ENCODE measurements around the gene CSNK2A1. TPM values are rescaled to one million over a fixed set of nuclear protein-coding genes. Genes with fewer than 3 reads are reported as not detected.

CSNK2A1 gene
- total and polyA plus RNA-seq, 4 donors = 17.0 to 60.3 (median 39.7) TPM

- Histone ChIP-seq H3K9ac (ENCODE audit: low read depth in 1 of 2, low read length in 2 of 2) (no peak overlapping the region), H3K4me3 (ENCODE audit: low read depth in 1 of 3, low read length in 3 of 3) (no peak overlapping the region), H3K27me3 (ENCODE audit: control insufficient read depth in 4 of 4, insufficient read depth in 4 of 4, low read length in 3 of 4) (no peaks in the 10 kb centered on the region), H3K4me1 (ENCODE audit: control insufficient read depth in 4 of 4, insufficient read depth in 4 of 4, low read length in 3 of 4) (peaks cover 3 to 20% (median 16%) of the 10 kb centered on the region in 4 donors), H3K36me3 (ENCODE audit: control insufficient read depth in 4 of 4, insufficient read depth in 3 of 4, low read depth in 1 of 4, low read length in 3 of 4) (peaks cover 7 to 59% (median 36%) of the 10 kb centered on the region in 4 donors), H3K27ac (ENCODE audit: low read depth in 1 of 2, low read length in 2 of 2) (no peak overlapping the region), H3K9me3 (ENCODE audit: control insufficient read depth in 4 of 4, low read length in 3 of 4) (no peaks in the 10 kb centered on the region)
- DNase-seq (ENCODE audit: low spot score) = no peak
- TF ChIP-seq JUND (IDR thresholded peaks at IDR 0.05) (no peak), HNF4A (conservative IDR thresholded peaks at IDR 0.05) (no peak)
- TF ChIP-seq, protein P1, sequence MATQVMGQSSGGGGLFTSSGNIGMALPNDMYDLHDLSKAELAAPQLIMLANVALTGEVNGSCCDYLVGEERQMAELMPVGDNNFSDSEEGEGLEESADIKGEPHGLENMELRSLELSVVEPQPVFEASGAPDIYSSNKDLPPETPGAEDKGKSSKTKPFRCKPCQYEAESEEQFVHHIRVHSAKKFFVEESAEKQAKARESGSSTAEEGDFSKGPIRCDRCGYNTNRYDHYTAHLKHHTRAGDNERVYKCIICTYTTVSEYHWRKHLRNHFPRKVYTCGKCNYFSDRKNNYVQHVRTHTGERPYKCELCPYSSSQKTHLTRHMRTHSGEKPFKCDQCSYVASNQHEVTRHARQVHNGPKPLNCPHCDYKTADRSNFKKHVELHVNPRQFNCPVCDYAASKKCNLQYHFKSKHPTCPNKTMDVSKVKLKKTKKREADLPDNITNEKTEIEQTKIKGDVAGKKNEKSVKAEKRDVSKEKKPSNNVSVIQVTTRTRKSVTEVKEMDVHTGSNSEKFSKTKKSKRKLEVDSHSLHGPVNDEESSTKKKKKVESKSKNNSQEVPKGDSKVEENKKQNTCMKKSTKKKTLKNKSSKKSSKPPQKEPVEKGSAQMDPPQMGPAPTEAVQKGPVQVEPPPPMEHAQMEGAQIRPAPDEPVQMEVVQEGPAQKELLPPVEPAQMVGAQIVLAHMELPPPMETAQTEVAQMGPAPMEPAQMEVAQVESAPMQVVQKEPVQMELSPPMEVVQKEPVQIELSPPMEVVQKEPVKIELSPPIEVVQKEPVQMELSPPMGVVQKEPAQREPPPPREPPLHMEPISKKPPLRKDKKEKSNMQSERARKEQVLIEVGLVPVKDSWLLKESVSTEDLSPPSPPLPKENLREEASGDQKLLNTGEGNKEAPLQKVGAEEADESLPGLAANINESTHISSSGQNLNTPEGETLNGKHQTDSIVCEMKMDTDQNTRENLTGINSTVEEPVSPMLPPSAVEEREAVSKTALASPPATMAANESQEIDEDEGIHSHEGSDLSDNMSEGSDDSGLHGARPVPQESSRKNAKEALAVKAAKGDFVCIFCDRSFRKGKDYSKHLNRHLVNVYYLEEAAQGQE (IDR thresholded peaks at IDR 0.05) = no peak
- 70% methylated on average over 18 of the region's 18 CpGs for WGBS
Observed at GRCh38 chr20:438571-439469, 104.8 kb downstream of the CSNK2A1 start.

DNA sequence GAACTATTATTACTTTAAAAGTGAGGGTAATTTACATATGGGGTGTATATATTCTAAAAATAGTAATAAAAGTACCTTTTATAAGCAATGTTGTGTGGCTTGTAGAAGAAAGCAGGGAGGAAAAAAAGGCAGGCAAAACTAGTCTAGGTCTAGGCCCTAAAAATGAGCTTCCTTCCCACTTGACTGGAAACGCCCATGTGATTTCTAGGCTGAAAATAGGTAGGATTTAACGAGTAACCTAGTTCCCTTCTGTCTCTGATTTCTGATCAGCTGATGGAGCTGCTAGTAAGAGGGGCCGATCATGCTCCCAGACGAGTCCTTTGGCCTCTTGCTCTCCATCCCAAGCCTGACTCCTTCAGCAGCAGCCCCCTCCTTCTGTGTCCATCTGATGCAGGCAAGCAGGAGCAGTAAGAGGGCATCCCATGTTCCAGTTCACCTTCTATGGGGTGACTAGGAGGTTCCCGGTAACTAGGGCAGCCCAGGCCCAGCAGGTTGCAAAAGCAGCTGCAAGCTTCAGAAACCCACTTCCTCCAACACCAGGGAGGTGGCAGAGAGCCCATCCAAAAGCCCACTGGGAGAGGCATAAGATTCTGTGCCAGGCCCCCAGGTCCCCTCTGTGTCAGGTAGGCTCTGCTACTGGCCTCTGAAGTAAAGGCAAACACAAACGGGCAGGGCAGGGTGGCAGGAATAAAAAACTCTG lies 105.7 kb downstream of the CSNK2A1 start:
- H3K4me1 ChIP-seq (ENCODE audit: control insufficient read depth in 4 of 4, insufficient read depth in 4 of 4, low read length in 3 of 4) = peaks cover 3 to 20% (median 16%) of the 10 kb centered on the region in 4 donors

More for the DNA sequence above, 105.7 kb downstream of the CSNK2A1 start:
- TF ChIP-seq EGR1 (IDR thresholded peaks at IDR 0.05; ENCODE audit: low read depth in 2 of 2) (no peak), ZBTB33 (IDR thresholded peaks at IDR 0.05) (no peak), NR2F2 (IDR thresholded peaks at IDR 0.05) (no peak), YY1 (IDR thresholded peaks at IDR 0.05) (no peak), MAX (IDR thresholded peaks at IDR 0.05) (no peak), FOXA2 (IDR thresholded peaks at IDR 0.05) (no peak), HNF4A (conservative IDR thresholded peaks at IDR 0.05) (no peak), ATF3 (IDR thresholded peaks at IDR 0.05) (no peak), GABPA (IDR thresholded peaks at IDR 0.05 in 1 of 2, conservative IDR thresholded peaks at IDR 0.05 in 1 of 2) (no peak), FOXA1 (IDR thresholded peaks at IDR 0.05) (no peak), SP1 (IDR thresholded peaks at IDR 0.05) (no peak)
- TF ChIP-seq, protein P2, sequence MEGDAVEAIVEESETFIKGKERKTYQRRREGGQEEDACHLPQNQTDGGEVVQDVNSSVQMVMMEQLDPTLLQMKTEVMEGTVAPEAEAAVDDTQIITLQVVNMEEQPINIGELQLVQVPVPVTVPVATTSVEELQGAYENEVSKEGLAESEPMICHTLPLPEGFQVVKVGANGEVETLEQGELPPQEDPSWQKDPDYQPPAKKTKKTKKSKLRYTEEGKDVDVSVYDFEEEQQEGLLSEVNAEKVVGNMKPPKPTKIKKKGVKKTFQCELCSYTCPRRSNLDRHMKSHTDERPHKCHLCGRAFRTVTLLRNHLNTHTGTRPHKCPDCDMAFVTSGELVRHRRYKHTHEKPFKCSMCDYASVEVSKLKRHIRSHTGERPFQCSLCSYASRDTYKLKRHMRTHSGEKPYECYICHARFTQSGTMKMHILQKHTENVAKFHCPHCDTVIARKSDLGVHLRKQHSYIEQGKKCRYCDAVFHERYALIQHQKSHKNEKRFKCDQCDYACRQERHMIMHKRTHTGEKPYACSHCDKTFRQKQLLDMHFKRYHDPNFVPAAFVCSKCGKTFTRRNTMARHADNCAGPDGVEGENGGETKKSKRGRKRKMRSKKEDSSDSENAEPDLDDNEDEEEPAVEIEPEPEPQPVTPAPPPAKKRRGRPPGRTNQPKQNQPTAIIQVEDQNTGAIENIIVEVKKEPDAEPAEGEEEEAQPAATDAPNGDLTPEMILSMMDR (IDR thresholded peaks at IDR 0.05; ENCODE audit: low read depth, low read length, missing input control) = no peak
- WGBS = 81% methylated on average over 6 of the region's 6 CpGs
- Histone ChIP-seq H3K9ac (ENCODE audit: low read depth in 1 of 2, low read length in 2 of 2) (no peak overlapping the region), H3K9me3 (ENCODE audit: control insufficient read depth in 4 of 4, low read length in 3 of 4) (no peaks in the 10 kb centered on the region), H3K4me3 (ENCODE audit: low read depth in 1 of 3, low read length in 3 of 3) (no peak overlapping the region), H3K27ac (ENCODE audit: low read depth in 1 of 2, low read length in 2 of 2) (no peak overlapping the region), H3K36me3 (ENCODE audit: control insufficient read depth in 4 of 4, insufficient read depth in 3 of 4, low read depth in 1 of 4, low read length in 3 of 4) (peaks cover 7 to 56% (median 33%) of the 10 kb centered on the region in 4 donors), H3K27me3 (ENCODE audit: control insufficient read depth in 4 of 4, insufficient read depth in 4 of 4, low read length in 3 of 4) (no peaks in the 10 kb centered on the region)
- DNase-seq (ENCODE audit: low spot score) = no peak
